Measurements from ENCODE around the gene CYS1.

The CYS1 gene

GRCh38 chr2:10030311-10030736 is 49.9 kb downstream of the CYS1 start:
- TF ChIP-seq POLR2A (IDR thresholded peaks at IDR 0.05; ENCODE audit: low read depth, low read length), result no peak
- DNase-seq (ENCODE audit: insufficient read length, low spot score), result no peak
- no peak for FAIRE-seq

- no peak for FAIRE-seq
- TF ChIP-seq POLR2A (IDR thresholded peaks at IDR 0.05; ENCODE audit: low read depth, low read length), result no peak
Observed at GRCh38 chr2:10029875-10030223, 50.4 kb downstream of the CYS1 start.

GRCh38 chr2:10028988-10029874 is 51.0 kb downstream of the CYS1 start:
- no peak for TF ChIP-seq POLR2A (IDR thresholded peaks at IDR 0.05; ENCODE audit: low read depth, low read length)
- no peak for FAIRE-seq

More at GRCh38 chr2:10029875-10030223, 50.4 kb downstream of the CYS1 start:
- DNase-seq (ENCODE audit: insufficient read length, low spot score), result no peak

GRCh38 chr2:10028407-10028987 is 51.7 kb downstream of the CYS1 start:
- no peak for TF ChIP-seq POLR2A (IDR thresholded peaks at IDR 0.05; ENCODE audit: low read depth, low read length)
- FAIRE-seq (no peak), DNase-seq (ENCODE audit: insufficient read length, low spot score) (no peak)

More at GRCh38 chr2:10028988-10029874, 51.0 kb downstream of the CYS1 start:
- peak; percentile 52 for DNase-seq (ENCODE audit: insufficient read length, low spot score)

GRCh38 chr2:10027660-10028330 is 52.4 kb downstream of the CYS1 start:
- FAIRE-seq (no peak), DNase-seq (ENCODE audit: insufficient read length, low spot score) (no peak)
- no peak for TF ChIP-seq POLR2A (IDR thresholded peaks at IDR 0.05; ENCODE audit: low read depth, low read length)

- DNase-seq (ENCODE audit: insufficient read length, low spot score), result no peak
- TF ChIP-seq POLR2A (IDR thresholded peaks at IDR 0.05; ENCODE audit: low read depth, low read length), result no peak
- no peak for FAIRE-seq
Observed at GRCh38 chr2:10026940-10027569, 53.2 kb downstream of the CYS1 start.

GRCh38 chr2:10022966-10023662 is 57.1 kb downstream of the CYS1 start:
- FAIRE-seq, result no peak
- no peak for DNase-seq (ENCODE audit: insufficient read length, low spot score)
- TF ChIP-seq POLR2A (IDR thresholded peaks at IDR 0.05; ENCODE audit: low read depth, low read length), result no peak

- DNase-seq (ENCODE audit: insufficient read length, low spot score) (no peak), FAIRE-seq (no peak)
- no peak for TF ChIP-seq POLR2A (IDR thresholded peaks at IDR 0.05; ENCODE audit: low read depth, low read length)
Observed at GRCh38 chr2:10022445-10022844, 57.8 kb downstream of the CYS1 start.

- FAIRE-seq (no peak), DNase-seq (ENCODE audit: insufficient read length, low spot score) (no peak)
- TF ChIP-seq POLR2A (IDR thresholded peaks at IDR 0.05; ENCODE audit: low read depth, low read length), result no peak
Observed at GRCh38 chr2:10022041-10022421, 58.2 kb downstream of the CYS1 start.

GRCh38 chr2:10019602-10020400 is 60.4 kb downstream of the CYS1 start:
- FAIRE-seq (no peak), DNase-seq (ENCODE audit: insufficient read length, low spot score) (no peak)
- no peak for TF ChIP-seq POLR2A (IDR thresholded peaks at IDR 0.05; ENCODE audit: low read depth, low read length)

- no peak for FAIRE-seq
- no peak for DNase-seq (ENCODE audit: insufficient read length, low spot score)
- no peak for TF ChIP-seq POLR2A (IDR thresholded peaks at IDR 0.05; ENCODE audit: low read depth, low read length)
Observed at GRCh38 chr2:10019174-10019573, 61.0 kb downstream of the CYS1 start.

- no peak for DNase-seq (ENCODE audit: insufficient read length, low spot score)
- no peak for TF ChIP-seq POLR2A (IDR thresholded peaks at IDR 0.05; ENCODE audit: low read depth, low read length)
Observed at GRCh38 chr2:10017313-10017941, 62.8 kb downstream of the CYS1 start.

More at GRCh38 chr2:10017313-10017941, 62.8 kb downstream of the CYS1 start:
- FAIRE-seq, result no peak
